GM18951 (cell line): ENCODE measurements around the gene PTCH1.

Experiments
- POLR2A ChIP-seq: IDR thresholded peaks from 4 replicates; pipeline ENCODE4 v1.6.1; 2011; ENCODE audit warnings: mild to moderate bottlenecking; ENCODE audit not compliant: insufficient read length, insufficient read depth; ENCODE audit errors: extremely low read depth
- in situ Hi-C: fragments of 300-500 bp; cut with MboI; formaldehyde crosslinking; loops from one replicate; pipeline ENCODE4 v1.12.0; 2022; ENCODE audit warnings: low sequenced_read_pairs, mixed read lengths, inconsistent platforms; ENCODE audit not compliant: unreplicated experiment

The PTCH1 gene

GRCh38 chr9:95516734-95517558 lies at the start of gene PTCH1:
PTCH1 (minus strand) TSS chr9:95516971.
- no peak for TF ChIP-seq POLR2A
- in situ Hi-C loops: no loop called here

GRCh38 chr9:95565982-95566381 lies 49.2 kb upstream of the PTCH1 start:
- TF ChIP-seq POLR2A: no peak
- in situ Hi-C loops: no loop called here

GRCh38 chr9:95561913-95562312 lies 45.1 kb upstream of the PTCH1 start:
- in situ Hi-C loops: no loop called here
- no peak for TF ChIP-seq POLR2A

GRCh38 chr9:95557142-95557541 lies 40.4 kb upstream of the PTCH1 start:
- in situ Hi-C loops: no loop called here
- no peak for TF ChIP-seq POLR2A

GRCh38 chr9:95556521-95556920 lies 39.8 kb upstream of the PTCH1 start:
- in situ Hi-C loops: no loop called here
- no peak for TF ChIP-seq POLR2A

GRCh38 chr9:95552814-95553546 lies 36.2 kb upstream of the PTCH1 start:
- TF ChIP-seq POLR2A: no peak
- in situ Hi-C loops: no loop called here

GRCh38 chr9:95552255-95552654 lies 35.5 kb upstream of the PTCH1 start:
- in situ Hi-C loops: no loop called here
- TF ChIP-seq POLR2A: no peak

GRCh38 chr9:95551406-95551805 lies 34.6 kb upstream of the PTCH1 start:
- no peak for TF ChIP-seq POLR2A
- in situ Hi-C loops: no loop called here

- in situ Hi-C loops: no loop called here
- TF ChIP-seq POLR2A: no peak
Measured at GRCh38 chr9:95545831-95546567, 29.2 kb upstream of the PTCH1 start.

GRCh38 chr9:95533996-95534680 lies 17.4 kb upstream of the PTCH1 start:
- in situ Hi-C loops: no loop called here
- no peak for TF ChIP-seq POLR2A

- no peak for TF ChIP-seq POLR2A
- in situ Hi-C loops: no loop called here
Measured at GRCh38 chr9:95529910-95530309, 13.1 kb upstream of the PTCH1 start.

- no peak for TF ChIP-seq POLR2A
- in situ Hi-C loops: no loop called here
Measured at GRCh38 chr9:95528908-95529502, 12.2 kb upstream of the PTCH1 start.
